ENCODE measurements around the gene NHERF2.

Gene NHERF2

GRCh38 chr16:1999866-2000514 is 26.7 kb upstream of the NHERF2 start:
- no peaks in the 10 kb centered on the region for H3K27me3 ChIP-seq (ENCODE audit: low read length)
- H3K4me3 ChIP-seq (ENCODE audit: insufficient read depth, low read length, poor library complexity, severe bottlenecking), result no peak overlapping the region
- no peaks in the 10 kb centered on the region for H3K9me2 ChIP-seq (replicated peaks; ENCODE audit: insufficient read depth, low read length)
- H3K27ac ChIP-seq (ENCODE audit: low read depth, low read length), result no peak overlapping the region
- H3K9ac ChIP-seq (ENCODE audit: low read length), result no peak overlapping the region
- no peaks in the 10 kb centered on the region; the same call in 1 of the 2 replicates for H4K20me1 ChIP-seq (ENCODE audit: low read depth, low read length)
- no peak overlapping the region for H2AFZ ChIP-seq (ENCODE audit: low read depth, low read length, severe bottlenecking)
- H3K4me2 ChIP-seq (ENCODE audit: low read depth, low read length, poor library complexity, severe bottlenecking), result no peak overlapping the region
- peaks cover 17% of the 10 kb centered on the region for H3K79me2 ChIP-seq (ENCODE audit: insufficient read depth, low read length)
- H3K9me3 ChIP-seq (ENCODE audit: insufficient read depth, low read length), result no peaks in the 10 kb centered on the region
- no peaks in the 10 kb centered on the region for H3K36me3 ChIP-seq (ENCODE audit: low read length)
- no peak for TF ChIP-seq CTCF (IDR thresholded peaks at IDR 0.05; ENCODE audit: insufficient read depth, low read length, poor library complexity, severe bottlenecking)
- no peak for TF ChIP-seq EZH2phosphoT487 (conservative IDR thresholded peaks at IDR 0.05; ENCODE audit: low read length)
- 0 out of 2 replicates have a peak, but pooled peaks cover 3% of the 10 kb centered on the region for H3F3A ChIP-seq (ENCODE audit: insufficient read depth)

GRCh38 chr16:2001035-2001434 is 25.7 kb upstream of the NHERF2 start:
- H3K36me3 ChIP-seq (ENCODE audit: low read length), result no peaks in the 10 kb centered on the region

GRCh38 chr16:2001456-2002355 is 25.0 kb upstream of the NHERF2 start:
- Histone ChIP-seq H3K9me2 (replicated peaks; ENCODE audit: insufficient read depth, low read length) (no peaks in the 10 kb centered on the region), H3K9ac (ENCODE audit: low read length) (no peak overlapping the region), H4K20me1 (ENCODE audit: low read depth, low read length) (no peaks in the 10 kb centered on the region; the same call in 1 of the 2 replicates), H3K36me3 (ENCODE audit: low read length) (no peaks in the 10 kb centered on the region), H3K9me3 (ENCODE audit: insufficient read depth, low read length) (no peaks in the 10 kb centered on the region), H3K27ac (ENCODE audit: low read depth, low read length) (no peak overlapping the region), H3K79me2 (ENCODE audit: insufficient read depth, low read length) (peaks cover 35% of the 10 kb centered on the region), H3K4me2 (ENCODE audit: low read depth, low read length, poor library complexity, severe bottlenecking) (no peak overlapping the region), H3F3A (ENCODE audit: insufficient read depth) (0 out of 2 replicates have a peak, but pooled peaks cover 2% of the 10 kb centered on the region), H2AFZ (ENCODE audit: low read depth, low read length, severe bottlenecking) (no peak overlapping the region), H3K4me3 (ENCODE audit: insufficient read depth, low read length, poor library complexity, severe bottlenecking) (no peak overlapping the region), H3K27me3 (ENCODE audit: low read length) (no peaks in the 10 kb centered on the region)
- TF ChIP-seq EZH2phosphoT487 (conservative IDR thresholded peaks at IDR 0.05; ENCODE audit: low read length) (no peak), CTCF (IDR thresholded peaks at IDR 0.05; ENCODE audit: insufficient read depth, low read length, poor library complexity, severe bottlenecking) (no peak)

More at GRCh38 chr16:2001035-2001434, 25.7 kb upstream of the NHERF2 start:
- no peak overlapping the region for H3K4me3 ChIP-seq (ENCODE audit: insufficient read depth, low read length, poor library complexity, severe bottlenecking)
- H3K9me2 ChIP-seq (replicated peaks; ENCODE audit: insufficient read depth, low read length), result no peaks in the 10 kb centered on the region
- H3F3A ChIP-seq (ENCODE audit: insufficient read depth), result 0 out of 2 replicates have a peak, but pooled peaks cover 3% of the 10 kb centered on the region
- H3K4me2 ChIP-seq (ENCODE audit: low read depth, low read length, poor library complexity, severe bottlenecking), result no peak overlapping the region
- H3K9ac ChIP-seq (ENCODE audit: low read length), result no peak overlapping the region
- no peaks in the 10 kb centered on the region for H3K27me3 ChIP-seq (ENCODE audit: low read length)
- H3K27ac ChIP-seq (ENCODE audit: low read depth, low read length), result no peak overlapping the region
- peaks cover 28% of the 10 kb centered on the region for H3K79me2 ChIP-seq (ENCODE audit: insufficient read depth, low read length)
- TF ChIP-seq EZH2phosphoT487 (conservative IDR thresholded peaks at IDR 0.05; ENCODE audit: low read length) (no peak), CTCF (IDR thresholded peaks at IDR 0.05; ENCODE audit: insufficient read depth, low read length, poor library complexity, severe bottlenecking) (no peak)
- no peaks in the 10 kb centered on the region; the same call in 1 of the 2 replicates for H4K20me1 ChIP-seq (ENCODE audit: low read depth, low read length)
- H2AFZ ChIP-seq (ENCODE audit: low read depth, low read length, severe bottlenecking), result no peak overlapping the region
- H3K9me3 ChIP-seq (ENCODE audit: insufficient read depth, low read length), result no peaks in the 10 kb centered on the region
